GM19025 (cell line): ENCODE results near the gene TRIP11.

ENCODE experiments used
- ATAC-seq: cut with Tn5 transposase; IDR thresholded peaks from one replicate; pipeline ENCODE4 v1.9.1; 2021; ENCODE audit warnings: mild to moderate bottlenecking, low read depth, moderate library complexity; ENCODE audit not compliant: unreplicated experiment

Gene TRIP11

DNA sequence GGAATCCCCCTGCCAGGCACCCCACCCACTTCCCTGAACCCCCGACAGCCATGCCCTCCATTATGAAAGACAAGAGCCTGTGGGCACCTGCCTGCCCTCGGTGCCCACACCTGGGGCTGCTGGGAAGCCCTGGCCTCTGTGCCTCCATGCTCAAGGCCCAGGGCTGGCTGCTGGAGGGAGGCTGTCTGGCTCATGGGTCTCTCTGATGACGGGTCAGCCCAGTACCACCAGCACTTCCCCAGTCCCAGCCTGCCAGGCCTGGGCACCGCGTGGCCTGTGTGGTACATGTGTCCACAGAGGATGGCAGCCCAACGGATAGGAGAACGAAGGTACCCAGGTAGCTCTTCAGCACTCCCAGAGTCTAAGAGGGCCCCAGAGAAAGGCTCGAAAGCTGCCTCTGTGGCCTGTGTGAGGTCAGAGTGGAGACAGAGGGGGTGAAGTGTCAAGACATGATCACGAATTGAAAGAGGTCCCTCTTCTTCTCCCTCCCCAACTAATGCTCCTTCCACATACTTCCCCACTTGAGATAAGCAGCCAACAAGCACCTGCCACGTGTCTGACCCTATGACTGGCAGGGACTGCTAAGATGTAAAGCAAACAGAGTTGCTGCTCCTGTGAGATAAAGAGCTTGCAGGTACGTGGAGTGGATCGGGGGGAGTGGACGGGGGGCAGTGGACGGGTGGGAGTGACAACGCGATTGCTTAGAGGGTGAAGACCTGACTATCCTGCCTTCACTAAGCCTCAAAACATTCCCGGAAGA, 113.5 kb downstream of the TRIP11 start:
- no peak for ATAC-seq

DNA sequence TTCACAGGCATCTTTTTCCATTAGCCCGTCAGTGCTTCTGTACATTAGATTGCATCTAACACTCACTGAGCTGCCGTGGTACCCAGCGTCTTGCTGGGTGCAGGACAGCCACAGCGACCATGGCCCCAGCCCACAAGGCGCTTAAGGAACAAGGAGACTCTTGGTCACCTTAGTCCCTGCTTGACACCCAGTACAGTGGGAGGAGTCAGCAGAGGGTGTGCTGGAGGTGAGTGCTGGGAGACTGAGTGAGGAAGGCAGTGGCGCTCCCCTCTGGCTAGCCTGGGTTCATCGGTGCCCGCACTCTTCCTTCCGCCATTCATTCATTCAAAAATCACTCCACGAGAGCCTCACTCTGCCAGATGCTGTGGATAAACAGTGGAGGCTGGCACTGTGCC, 114.1 kb downstream of the TRIP11 start:
- no peak for ATAC-seq

- ATAC-seq, result no peak
These were observed 114.7 kb downstream of the TRIP11 start for GRCh38 chr14:91925001-91925726.

DNA sequence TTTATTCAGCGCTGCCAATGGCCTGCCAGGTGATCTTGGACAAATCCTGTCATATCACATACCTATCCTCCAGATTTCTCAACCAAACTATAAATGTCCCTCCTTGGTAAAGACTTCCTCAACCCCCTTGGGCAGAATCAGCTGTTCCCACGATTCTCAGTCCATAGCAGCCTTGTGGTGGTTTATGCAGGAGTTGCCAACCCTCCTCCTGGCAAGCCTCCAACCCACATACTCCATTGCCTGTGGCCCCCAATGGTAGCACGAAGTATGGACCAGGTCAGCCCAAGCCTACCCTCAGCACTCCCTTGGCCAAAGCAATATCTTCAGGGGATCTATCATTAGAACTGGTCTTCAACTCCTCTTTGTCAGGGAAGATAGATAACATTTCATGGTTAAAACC, 119.3 kb downstream of the TRIP11 start:
- no peak for ATAC-seq

DNA sequence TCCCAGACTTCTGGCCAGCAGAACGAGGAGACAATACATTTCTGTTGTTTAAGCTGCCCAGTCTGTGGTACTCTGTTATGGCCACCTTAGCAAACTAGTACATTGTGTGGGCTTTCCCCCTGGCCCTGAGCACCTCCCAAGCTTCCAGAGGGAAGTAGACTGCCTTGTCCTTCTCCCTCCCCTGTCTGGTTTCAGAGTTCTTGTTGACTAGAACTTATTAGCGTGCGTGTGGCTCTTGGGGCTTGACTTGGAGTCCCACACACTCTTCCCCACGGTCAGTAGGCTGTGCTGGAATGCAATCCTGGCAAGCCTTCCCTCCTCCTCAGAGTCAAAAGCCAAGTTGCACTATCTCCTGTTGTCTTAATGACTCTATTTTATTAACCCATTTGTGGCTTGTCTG, 120.0 kb downstream of the TRIP11 start:
- no peak for ATAC-seq

DNA sequence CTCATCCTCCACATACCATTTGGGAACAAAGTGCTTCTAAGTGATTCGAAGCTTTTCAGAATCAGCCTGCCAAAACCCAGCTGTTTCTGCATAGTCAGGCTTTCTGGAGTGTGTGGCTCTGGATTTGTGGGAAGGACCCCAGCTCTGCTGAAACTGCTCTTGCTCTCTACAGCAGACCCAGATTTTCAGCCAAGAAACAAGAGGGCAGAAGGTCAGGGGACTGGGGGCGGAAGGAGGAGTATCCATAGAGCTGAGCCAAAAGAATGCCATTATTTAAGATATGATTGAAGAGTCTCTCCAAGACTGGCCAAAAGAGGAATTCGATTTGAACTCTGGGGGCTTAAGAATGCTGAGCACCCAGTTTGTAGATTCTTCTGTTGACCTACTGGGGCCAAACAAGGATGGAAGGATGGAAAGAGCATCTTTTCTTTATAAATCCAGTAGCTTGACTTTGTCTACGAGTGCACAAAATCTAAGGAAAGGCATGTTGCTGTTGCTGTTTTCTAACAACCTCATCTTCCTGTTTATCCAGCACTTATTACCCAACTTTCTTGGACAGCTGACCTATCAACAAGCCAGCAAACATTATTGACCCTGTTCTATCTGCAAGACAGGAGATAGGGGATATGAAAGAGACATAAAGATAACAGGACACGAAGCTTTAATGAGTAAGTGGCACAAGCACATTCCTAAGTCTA, 121.5 kb downstream of the TRIP11 start:
- no peak for ATAC-seq
